HG03469 (cell line): Measurements from ENCODE around the gene AP2M1.
"Not testable (repeated sequence)": the region's sequence is repeated elsewhere in the genome, so short reads cannot be mapped to it uniquely, and the experiment has no call there.

Source experiments
- ATAC-seq: cut with Tn5 transposase; IDR thresholded peaks from one replicate; pipeline ENCODE4 v1.9.1; 2021; ENCODE audit warnings: mild to moderate bottlenecking, moderate library complexity, moderate number of reproducible peaks; ENCODE audit not compliant: unreplicated experiment

The AP2M1 gene

DNA sequence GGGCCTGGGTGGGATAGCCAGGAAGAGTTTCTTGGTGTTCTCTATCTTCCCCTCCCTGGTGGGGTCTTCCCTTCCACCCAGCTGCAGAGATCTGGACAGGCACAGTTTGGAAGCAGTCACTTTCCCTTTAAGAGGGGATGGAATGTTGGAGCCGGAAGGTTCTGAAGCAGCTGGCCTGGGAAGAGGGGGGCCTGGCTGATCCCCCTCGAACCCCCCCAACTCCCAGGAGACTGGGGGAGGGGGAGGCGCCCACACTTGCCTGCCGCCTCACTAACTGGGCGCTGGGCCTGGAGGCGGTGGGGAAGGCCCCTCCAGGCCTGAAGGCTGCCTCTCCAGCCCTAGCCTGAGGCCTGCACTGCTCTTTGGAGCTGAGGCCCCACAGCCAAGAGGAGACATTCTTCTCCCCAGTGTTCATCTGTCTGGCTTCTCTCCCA, 18.1 kb upstream of the AP2M1 start:
- no peak for ATAC-seq

DNA sequence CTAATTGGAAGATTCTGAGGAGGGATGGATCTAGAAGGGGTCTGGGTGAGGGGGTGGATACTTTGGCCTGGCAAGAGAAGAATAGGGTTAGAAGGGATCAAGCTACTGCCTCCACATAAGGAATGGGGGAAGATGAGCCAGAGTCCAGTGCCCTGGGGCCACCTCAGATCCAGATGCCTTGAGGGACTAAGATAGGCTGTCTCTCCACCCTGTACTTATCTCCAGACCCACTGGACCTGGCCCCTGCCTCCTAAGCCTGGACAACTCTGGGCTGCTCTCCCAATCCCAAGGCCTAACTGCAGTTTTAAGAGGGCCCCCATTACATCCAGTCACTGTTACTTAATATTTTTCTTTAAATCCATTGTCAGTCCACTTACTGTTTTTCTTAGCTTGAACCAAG, 17.4 kb upstream of the AP2M1 start:
- ATAC-seq = no peak

DNA sequence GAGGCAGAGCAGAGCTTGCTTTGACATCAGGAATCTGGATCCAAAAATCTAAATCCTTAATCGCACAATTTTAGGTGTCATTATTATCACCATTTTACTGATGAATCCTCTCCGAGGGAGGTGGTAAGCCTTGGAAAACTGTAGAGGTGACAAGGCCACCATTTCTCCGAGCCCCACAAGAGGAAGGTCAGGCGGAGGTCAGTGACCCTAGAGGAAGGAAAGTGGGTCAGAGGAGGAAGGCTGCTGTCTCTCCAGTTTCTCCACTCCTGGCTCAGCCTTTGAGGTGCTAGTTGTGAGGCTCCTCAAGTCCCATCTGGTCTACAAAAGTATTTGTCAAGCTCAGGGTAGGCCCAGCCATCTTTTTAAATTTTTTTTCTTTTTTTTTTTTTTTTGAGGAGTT, 16.3 kb upstream of the AP2M1 start:
- no peak for ATAC-seq

DNA sequence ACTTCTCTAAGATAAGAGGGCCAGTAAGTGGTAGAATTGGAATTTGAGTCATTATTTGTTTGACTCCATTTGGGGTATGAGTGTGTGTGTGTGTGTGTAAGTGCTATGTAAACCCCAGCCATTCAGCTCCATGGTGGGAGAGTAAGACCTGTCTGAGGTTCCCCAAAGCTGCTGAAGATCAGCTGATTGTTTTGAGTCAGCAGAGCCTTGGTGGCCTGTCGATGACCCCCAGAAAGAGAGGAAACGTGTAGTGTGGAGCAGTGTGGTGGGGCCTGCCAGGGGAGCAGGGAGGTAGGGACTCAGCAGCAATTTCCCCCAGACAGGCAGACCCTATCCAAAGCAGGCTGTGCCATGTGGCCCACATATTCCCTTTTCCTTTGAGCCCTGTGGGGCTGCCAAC, 14.2 kb upstream of the AP2M1 start:
- no peak for ATAC-seq

DNA sequence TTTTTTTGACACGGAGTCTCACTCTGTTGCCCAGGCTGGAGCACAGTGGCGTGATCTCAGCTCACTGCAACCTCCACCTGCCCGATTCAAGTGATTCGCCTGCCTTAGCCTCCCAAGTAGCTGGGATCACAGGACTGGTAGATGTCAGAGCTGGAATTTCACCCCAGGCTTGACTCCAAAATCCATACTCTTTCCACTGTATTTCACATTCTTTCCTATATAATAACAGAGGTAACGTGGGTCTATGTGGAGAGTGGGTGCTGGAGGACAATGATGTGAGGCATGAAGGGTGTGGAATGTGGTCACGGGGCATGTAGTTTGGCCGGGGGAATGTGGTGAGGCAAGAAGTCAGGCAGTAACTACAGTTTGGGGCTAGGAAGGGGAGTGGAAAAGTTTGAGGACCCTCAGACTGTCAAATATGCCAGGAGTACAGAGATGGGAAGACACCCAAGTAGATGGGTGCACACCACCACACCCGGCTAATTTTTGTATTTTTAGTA, 12.0 kb upstream of the AP2M1 start:
- not testable (repeated sequence) for ATAC-seq

DNA sequence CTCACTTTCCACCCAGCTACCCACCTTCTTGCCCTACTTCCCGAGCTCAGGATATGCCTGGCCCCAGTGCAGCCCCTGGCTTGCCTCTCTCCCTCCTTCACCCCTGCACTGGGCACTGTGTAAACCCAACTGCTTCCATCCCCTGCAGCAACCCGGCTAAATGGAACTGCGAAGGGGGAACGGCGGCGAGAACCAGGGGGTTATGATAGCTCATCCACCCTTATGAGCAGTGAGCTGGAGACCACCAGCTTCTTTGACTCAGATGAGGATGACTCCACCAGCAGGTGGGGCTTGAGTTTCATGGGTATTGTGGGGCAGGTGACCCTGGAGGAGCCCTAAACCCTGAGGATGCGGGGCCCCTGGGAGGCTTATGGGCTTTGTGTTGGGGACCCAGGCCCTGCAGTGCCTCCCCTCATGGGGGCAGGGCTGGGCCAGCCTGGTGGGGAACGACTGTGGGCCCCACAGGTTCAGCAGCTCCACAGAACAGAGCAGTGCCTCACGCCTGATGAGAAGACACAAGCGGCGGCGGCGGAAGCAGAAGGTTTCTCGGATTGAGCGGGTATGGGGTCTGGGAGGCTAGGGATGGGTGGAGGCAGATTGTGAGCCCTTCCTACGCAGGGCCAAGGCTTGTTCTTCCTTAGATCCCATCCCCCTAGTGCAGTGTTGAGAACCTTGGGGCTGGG, 9.9 kb upstream of the AP2M1 start:
- no peak for ATAC-seq

DNA sequence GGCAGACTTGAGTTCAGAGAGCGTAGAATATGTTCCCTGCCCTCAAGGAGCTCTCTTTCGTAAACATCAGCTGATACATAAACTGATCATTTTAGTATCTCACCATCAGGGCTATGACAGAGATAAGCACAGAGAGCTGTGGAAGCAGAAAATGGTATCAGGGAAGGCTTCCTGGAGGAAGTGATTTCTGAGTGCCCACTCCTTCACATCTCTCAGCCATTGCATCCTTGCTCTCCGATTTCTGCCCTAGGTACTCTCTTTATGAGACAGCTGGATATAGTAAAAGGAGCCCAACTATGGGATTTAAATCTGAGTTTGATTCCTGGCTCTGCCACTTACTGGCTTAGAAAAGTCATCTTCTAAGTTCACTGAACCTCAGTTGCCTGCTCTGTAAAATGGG, 9.1 kb upstream of the AP2M1 start:
- no peak for ATAC-seq

DNA sequence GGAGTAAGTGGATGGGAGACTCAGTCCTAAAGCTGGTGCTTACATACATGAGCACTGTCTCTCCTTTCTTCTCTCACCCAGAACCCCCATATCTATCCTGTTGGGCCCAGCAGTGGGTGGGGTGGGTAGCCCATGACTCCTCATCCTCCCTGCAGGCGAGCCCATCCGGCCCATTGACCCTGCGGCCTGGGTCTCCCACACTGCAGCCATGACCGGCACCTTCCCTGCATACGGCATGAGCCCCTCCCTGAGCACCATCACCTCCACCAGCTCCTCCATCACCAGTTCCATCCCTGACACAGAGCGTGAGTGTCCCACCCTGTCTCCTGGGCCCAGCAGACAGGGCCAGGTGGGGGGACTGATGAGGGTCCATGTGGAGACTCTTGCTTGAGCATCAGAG, 8.0 kb upstream of the AP2M1 start:
- no peak for ATAC-seq

DNA sequence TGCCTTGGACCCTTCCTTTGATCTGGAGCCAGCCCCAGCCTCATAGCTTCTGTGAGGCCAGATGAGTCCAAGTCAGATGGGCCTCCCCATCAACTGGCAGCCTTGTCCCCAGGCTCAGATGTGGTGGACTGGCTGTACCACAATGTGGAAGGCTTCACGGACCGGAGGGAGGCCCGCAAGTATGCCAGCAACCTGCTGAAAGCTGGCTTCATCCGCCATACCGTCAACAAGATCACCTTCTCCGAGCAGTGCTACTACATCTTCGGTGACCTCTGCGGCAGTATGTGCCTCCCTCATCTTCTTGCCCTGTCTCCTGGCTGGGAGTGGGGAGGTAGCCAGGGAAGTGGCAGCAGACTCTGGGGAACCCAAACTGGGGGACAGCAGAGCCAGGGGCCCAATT, 6.9 kb upstream of the AP2M1 start:
- no peak for ATAC-seq

DNA sequence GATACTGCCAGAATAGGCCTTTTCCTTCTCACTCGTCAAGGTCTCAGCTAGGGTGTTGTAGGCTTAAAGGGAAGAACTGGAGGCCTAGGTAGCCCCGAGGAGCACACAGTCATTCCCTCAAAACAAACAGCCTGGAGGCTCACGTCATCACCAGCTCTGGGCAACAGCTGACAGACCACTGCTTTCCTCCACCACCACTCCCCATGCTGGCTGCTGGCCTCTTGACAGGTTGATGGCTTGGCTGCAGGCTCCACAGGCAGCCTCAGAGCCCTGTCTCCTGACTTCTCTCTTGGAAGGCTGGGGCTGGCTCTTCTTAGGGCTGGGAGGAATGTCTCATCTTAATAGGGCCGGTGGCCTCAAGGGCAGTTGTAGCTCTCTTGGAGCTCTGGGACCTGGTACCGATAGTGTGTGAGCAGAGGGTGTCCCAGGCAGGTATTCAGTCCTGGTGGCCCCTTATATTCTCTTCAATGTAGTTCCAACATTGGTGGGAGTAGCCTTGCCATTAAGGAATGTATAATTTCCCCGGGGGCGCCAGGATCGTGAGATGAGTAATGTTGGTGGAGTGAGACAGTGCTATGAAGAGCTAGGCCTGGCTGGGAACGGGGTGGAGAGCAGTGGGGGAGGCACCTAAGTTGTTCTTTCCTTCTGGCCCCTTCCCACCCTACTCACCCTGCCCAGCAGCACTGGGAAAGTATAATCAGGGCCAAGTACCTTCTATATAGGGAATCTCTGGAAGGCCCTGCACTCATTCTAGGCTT, 6.1 kb upstream of the AP2M1 start:
- ATAC-seq = no peak

DNA sequence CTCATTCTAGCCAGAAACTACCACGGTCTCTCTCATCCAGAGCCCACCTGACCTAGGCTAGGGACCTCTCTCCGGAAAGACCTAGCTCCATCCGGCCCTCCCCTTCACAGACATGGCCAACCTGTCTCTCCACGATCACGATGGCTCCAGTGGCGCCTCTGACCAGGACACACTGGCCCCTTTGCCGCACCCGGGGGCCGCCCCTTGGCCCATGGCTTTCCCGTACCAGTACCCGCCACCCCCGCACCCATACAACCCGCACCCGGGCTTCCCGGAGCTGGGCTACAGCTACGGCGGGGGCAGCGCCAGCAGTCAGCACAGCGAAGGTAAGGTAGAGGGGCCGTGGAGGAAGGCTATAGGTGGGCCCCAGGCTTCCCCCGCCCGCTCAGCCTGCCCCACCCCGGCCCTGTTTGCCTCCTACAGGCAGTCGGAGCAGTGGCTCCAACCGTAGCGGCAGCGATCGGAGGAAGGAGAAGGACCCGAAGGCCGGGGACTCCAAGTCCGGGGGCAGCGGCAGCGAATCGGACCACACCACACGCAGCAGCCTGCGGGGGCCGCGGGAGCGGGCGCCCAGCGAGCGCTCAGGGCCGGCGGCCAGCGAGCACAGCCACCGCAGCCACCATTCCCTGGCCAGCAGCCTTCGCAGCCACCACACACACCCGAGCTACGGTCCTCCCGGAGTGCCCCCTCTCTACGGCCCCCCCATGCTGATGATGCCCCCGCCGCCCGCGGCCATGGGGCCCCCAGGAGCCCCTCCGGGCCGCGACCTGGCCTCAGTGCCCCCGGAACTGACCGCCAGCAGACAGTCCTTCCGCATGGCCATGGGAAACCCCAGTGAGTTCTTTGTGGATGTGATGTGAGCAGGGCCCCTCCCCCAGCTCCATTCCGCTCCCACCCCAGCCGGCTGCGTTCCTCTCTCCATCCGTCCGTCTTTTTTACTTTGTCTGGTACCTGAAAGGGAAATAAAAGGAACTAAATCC, 4.5 kb upstream of the AP2M1 start:
- ATAC-seq = no peak

DNA sequence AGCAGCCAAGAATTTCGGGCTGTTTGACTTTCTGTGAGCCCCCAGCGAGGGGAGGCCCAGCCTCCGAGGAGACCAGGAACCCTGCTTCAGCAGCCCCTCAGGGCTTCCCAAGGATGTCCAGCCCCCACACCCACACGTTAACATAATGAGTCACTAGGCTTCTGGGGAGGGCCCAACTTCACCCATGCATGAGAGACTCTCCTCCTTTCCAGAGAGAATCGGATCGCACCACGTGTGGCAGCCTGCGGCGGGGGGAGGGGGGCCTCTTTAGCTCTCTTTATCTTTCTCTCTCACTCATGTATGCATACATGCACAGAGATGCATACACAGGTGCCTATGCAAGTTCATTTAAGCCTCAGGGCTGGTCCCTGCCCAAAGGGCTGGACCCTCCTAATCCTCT, 3.1 kb upstream of the AP2M1 start:
- ATAC-seq = no peak

DNA sequence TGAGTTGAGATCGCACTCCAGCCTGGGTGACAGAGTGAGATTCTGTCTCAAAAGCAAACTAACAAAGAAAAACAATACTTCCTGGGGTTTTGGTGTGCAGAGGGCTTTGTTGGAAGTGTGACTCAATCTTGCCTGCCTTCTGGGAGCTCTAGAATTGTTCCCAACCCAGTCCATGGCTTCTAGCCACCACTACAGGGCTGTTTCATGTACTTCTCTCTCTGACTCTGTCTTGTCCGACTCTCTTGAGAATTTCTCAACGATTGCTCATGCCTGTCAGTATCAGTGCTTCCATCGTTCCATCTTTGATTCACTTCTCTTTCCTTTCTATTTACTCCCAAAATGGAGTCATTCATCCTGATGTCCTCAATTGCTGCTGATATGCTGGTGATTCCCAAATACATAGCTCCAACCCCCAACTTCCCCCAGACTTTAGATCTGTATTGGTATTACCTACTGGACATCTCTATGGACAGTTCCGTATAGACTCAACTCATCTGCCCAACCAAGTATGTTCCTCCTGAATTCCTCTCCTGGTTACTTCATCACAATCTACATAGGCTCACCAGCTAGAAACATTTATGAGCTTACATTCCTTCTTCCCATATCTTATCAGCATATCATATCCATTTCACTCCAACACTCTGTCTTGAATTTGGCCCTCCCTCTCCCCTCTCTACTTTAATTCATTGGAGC, 1.8 kb upstream of the AP2M1 start:
- ATAC-seq = no peak

DNA sequence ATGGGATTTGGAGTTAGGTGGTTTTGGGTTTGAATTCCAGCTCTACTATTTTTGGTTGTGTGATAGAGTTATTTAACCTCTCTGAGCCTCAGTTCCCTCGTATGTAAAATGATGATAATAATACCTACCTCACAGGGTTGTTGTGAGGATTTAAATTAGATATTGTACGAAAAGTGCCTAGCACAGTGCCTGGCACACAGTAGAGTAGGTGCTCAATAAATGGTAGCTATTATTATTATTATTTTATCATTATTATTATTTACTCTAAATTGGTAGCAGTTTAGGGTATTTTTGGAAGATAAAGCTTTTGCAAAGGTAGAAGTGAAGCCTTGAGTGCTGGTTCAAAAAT, 1.3 kb upstream of the AP2M1 start:
- no peak for ATAC-seq

DNA sequence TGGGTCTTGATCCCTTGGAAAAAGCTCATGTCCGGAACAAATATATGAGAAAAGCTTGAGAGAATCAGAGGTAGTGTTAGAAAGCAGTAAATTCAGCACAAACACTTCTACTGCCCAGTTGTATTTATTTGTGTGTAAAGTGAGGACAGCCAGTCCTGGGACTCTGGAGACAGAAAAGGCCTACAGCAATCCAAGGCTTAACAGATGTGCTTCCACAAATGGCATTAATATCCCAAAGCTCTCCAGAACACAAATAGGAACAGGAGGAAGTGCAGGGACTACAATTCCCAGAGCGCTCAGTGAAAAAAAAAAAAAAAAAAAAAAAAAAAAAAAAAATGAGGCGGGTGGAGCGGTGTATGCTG, 390 bp upstream of the AP2M1 start:
- no peak for ATAC-seq

DNA sequence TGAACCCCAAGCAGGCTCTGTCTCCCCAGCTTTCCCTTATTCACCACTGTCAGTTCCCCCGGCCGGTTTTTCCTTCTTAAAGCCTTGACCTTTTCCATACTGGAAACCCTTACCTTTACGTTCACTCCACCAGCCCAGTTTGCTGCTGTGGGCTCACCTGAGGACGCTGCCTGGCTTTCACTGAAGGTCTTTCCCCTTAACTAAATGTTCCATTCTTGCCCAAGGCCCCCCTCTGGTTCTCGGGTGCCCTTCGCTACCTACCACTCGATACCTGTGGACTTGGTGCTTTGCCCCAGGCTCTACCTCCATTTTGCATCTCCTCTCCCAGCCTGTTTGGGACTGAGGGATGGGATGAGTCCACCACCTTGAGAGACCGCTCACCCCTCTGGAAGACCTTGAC, 851 bp downstream of the AP2M1 start:
- ATAC-seq = no peak

DNA sequence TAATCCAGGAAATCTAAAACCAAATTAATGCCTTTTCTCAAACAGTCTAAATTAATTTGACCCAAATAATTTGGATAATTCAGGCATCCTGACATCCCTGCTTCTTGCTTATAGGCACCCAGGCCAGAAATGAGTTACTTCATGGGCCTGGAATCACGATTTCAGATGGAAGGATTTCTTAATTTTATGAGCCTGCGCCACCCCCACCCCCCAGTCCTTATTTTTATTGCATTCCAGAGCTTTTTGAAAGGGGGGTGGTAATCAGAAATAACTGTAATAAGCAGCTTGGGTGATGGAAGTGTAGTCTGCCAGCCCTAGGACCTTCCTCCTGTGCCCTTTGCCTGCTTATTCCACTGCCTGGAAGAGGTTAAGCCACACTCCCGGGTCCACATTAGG, 1.3 kb downstream of the AP2M1 start:
- no peak for ATAC-seq

DNA sequence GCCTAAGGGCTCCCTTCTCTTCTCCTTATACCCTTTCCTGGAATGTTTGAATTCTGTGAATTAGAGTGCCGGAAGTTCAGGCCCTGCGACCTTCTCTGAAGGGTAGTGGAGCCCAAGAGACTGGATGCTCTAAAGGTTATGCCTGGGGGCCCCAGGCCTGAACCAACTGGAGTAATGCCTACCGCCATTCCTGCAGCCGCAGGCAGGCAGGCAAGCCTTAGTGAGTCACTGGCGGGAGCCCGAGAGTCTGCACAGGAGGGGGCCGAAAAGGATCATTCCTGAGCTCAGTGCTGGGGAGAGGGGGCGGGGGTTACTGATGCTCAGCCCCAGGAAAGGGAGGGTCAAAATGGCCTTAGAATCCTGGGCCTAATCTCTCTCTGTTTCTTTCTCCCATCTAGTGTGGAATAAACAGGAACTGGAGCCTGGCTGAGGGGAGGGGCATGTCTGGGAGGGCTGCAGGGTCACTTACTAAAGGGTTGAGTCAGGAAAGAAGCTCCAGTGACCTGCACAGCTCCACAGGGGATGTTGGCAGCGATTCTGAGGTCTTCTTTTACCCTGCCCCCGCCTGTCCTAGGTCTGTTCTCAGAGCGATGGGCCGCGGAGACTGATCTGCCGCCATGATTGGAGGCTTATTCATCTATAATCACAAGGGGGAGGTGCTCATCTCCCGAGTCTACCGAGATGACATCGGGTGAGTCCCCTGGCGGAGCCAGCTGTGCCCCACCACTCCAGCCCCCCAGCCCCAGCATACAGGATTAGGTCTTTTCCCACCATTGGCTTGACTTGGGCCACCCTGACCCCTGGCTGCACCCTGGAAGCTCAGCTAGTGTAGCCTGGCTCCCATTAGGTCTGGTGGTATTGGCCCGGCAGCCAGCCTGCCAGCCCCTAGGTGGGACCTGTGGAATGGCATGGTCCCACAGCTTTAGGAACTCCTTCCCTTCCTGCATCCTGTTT, 2.0 kb downstream of the AP2M1 start:
- no peak for ATAC-seq

DNA sequence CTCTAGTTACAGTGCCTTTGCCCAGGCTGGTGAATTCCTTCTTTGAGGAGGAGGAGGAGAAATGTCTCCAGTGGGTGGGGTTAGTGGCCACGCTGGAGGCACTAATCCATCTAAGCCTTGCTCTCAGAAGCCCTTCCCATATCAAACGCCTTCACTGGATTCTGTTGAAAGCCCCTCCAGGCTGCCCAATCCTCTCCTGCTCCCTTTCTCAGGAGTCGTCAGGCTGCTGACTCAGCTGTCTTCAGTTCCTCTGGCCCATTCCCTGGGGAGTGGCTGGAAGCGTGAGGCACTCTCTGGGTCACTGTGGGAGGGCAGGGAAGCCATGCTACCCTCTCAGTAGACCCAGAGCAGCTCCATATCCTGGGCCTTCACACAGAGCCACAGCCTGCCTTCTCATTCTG, 2.7 kb downstream of the AP2M1 start:
- ATAC-seq = no peak
